ENCODE measurements around the gene BRI3BP.

GRCh38 chr12:124967016-124967739 is 26.3 kb upstream of the BRI3BP start:
- TF ChIP-seq CTCF (IDR thresholded peaks at IDR 0.05) (no peak), POLR2A (IDR thresholded peaks at IDR 0.05) (no peak)
